Stimulated activated CD8-positive, alpha-beta memory T cell treated with anti-CD3 and anti-CD28 coated beads, Interleukin-15, amount 100 ng/mL, for 1 hour (primary cell): Measurements from ENCODE around the gene FSD1.
"Not testable (repeated sequence)": the region's sequence is repeated elsewhere in the genome, so short reads cannot be mapped to it uniquely, and the experiment has no call there.

ENCODE experiments used
- DNase-seq: peaks from one replicate; pipeline ENCODE4 v3.0.0-alpha.2; 2020; ENCODE audit warnings: low read depth

The FSD1 gene

GRCh38 chr19:4284974-4285373 lies 19.4 kb upstream of the FSD1 start:
- no peak for DNase-seq

- not testable (repeated sequence) for DNase-seq
Observed at GRCh38 chr19:4286141-4286540, 18.3 kb upstream of the FSD1 start.

- no peak for DNase-seq
Observed at GRCh38 chr19:4288091-4288777, 16.2 kb upstream of the FSD1 start.

- no peak for DNase-seq
Observed at GRCh38 chr19:4291184-4291732, 13.1 kb upstream of the FSD1 start.

GRCh38 chr19:4292515-4292914 lies 11.9 kb upstream of the FSD1 start:
- no peak for DNase-seq

GRCh38 chr19:4294389-4294788 lies 10.0 kb upstream of the FSD1 start:
- no peak for DNase-seq

GRCh38 chr19:4295972-4296771 lies 8.2 kb upstream of the FSD1 start:
- no peak for DNase-seq

GRCh38 chr19:4297901-4298809 lies 6.2 kb upstream of the FSD1 start:
- DNase-seq, result no peak

GRCh38 chr19:4298810-4299550 lies 5.4 kb upstream of the FSD1 start:
- no peak for DNase-seq

- DNase-seq, result no peak
Observed at GRCh38 chr19:4300589-4300988, 3.8 kb upstream of the FSD1 start.

GRCh38 chr19:4301590-4302242 lies 2.7 kb upstream of the FSD1 start:
- no peak for DNase-seq

- no peak for DNase-seq
Observed at GRCh38 chr19:4302243-4302640, 2.2 kb upstream of the FSD1 start, which contains the start of gene TMIGD2. TSS of gene TMIGD2 (minus strand) at chr19:4302389. CDS start at chr19:4302385, 4 bp downstream.

GRCh38 chr19:4303819-4304537 lies 420 bp upstream of the FSD1 start:
- no peak for DNase-seq

- no peak for DNase-seq
Observed at GRCh38 chr19:4305257-4305612, 837 bp downstream of the FSD1 start.

- DNase-seq, result no peak
Observed at GRCh38 chr19:4305659-4306058, 1.3 kb downstream of the FSD1 start.

- no peak for DNase-seq
Observed at GRCh38 chr19:4310247-4311121, 6.1 kb downstream of the FSD1 start.

GRCh38 chr19:4313847-4314490 lies 9.6 kb downstream of the FSD1 start:
- no peak for DNase-seq

- DNase-seq, result no peak
Observed at GRCh38 chr19:4316956-4317355, 12.6 kb downstream of the FSD1 start.

- no peak for DNase-seq
Observed at GRCh38 chr19:4318460-4318859, 14.1 kb downstream of the FSD1 start.
